Fibroblast of pulmonary artery (primary cell): Measurements from ENCODE around the gene PAX6.

Experiments used
- DNase-seq: peaks from one replicate; pipeline ENCODE4 v3.0.0-alpha.2; 2010; ENCODE audit warnings: low read depth
- H3K4me3 ChIP-seq: replicated peaks from 2 replicates; pipeline ENCODE4 v1.5.1; 2011; ENCODE audit warnings: low read depth, mild to moderate bottlenecking, control low read depth, low read length, moderate library complexity
- CTCF ChIP-seq: IDR thresholded peaks from 2 replicates; pipeline ENCODE4 v1.5.1; 2011; ENCODE audit warnings: mild to moderate bottlenecking, control low read depth, low read length, inconsistent platforms; ENCODE audit errors: missing control alignments

The PAX6 gene

DNA sequence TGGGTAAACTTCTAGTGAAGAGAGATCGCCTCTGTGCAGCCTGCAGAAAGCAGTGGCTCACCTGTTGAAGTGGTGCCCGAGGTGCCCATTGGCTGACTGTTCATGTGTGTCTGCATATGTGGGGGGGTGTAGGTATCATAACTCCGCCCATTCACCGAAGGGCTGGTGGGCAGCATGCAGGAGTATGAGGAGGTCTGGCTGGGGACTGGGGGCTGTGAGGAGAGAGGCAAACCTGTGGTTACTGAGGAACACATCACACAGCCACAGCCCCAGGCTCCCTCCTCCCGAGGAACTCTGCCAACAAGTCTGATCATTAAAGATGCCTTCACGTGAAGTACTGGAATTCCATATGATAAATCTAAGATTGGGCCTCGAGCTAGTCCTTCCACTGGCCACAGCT lies 20.5 kb downstream of the PAX6 start:
- TF ChIP-seq CTCF: no peak
- no peak overlapping the region for H3K4me3 ChIP-seq
- DNase-seq: no peak

GRCh38 chr11:31788085-31788484 lies 23.0 kb downstream of the PAX6 start:
- H3K4me3 ChIP-seq: no peak overlapping the region
- TF ChIP-seq CTCF: no peak
- DNase-seq: no peak

DNA sequence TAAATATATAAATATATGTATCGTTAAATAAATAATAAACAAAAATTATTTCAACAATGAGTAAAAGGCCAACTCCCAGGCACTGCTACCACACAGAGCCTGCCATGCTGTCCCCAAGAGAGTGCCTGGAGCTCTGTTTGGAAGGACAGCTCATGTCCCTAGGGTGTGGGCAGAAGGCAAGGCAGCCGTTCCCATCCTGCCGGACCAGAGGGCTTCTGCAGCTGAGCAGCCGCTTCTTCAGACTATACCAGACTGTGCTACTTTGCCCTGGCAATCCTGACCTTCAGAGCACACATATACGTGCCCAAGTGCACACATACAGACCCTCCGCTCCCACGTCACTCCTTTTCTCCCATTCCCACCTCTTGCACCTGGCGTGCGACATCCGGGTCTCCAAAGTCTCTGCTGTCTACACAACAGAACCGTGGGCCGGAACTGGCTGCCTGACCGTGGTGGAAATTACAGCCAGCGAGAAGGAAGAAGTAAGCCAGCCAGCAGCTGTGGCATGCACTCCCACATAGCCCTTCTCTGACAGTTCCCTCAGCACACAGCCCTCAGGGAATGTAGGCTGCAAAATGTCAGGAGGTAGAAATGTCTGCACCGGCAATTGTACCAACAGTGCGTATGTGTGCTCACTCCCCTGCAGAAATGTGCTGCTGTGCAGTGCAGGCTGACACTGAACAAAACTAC lies 24.0 kb downstream of the PAX6 start:
- DNase-seq: no peak

DNA sequence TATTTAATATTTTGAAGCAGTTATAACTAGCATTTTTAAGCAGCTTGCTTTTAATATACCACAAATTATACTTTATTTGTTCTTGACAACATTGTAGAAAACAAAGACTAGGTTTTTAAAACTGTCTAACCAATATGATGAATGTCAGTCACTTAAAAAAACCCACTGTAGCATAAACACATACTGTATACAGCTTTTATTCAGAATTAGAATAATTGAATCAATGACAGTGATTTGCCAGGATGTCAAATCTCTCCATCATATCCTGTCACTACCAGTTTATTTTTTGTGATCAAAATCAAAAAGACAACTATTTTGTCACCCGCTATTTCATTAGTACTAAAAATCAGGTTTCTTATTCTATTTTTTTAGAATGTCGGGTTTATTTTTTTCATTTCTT lies 26.5 kb downstream of the PAX6 start:
- no peak for TF ChIP-seq CTCF
- no peak overlapping the region for H3K4me3 ChIP-seq
- DNase-seq: no peak

More for the DNA sequence above, 24.0 kb downstream of the PAX6 start:
- H3K4me3 ChIP-seq: no peak overlapping the region
- TF ChIP-seq CTCF: no peak

DNA sequence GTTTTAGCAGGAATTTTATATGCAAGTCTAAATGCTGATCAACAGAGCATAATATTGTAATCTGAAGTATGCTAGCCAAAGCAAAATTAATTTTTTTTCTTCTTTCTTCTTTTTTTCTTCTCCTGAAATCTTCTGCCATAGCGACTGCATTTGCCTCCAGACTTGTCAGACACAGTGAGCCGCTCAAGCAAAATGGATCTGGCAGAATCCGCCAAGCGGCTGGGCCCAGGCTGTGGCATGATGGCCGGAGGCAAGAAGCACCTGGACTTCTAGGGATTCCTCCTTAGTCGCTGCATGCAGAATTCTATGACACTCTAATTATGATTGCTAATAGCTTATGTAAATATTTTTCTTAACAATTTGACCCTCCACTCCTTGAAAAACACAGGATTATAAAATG lies 27.9 kb downstream of the PAX6 start:
- TF ChIP-seq CTCF: no peak
- no peak for DNase-seq
- H3K4me3 ChIP-seq: no peak overlapping the region

- DNase-seq: no peak
- TF ChIP-seq CTCF: no peak
- H3K4me3 ChIP-seq: no peak overlapping the region
Observed at GRCh38 chr11:31782257-31782656, 28.9 kb downstream of the PAX6 start.

DNA sequence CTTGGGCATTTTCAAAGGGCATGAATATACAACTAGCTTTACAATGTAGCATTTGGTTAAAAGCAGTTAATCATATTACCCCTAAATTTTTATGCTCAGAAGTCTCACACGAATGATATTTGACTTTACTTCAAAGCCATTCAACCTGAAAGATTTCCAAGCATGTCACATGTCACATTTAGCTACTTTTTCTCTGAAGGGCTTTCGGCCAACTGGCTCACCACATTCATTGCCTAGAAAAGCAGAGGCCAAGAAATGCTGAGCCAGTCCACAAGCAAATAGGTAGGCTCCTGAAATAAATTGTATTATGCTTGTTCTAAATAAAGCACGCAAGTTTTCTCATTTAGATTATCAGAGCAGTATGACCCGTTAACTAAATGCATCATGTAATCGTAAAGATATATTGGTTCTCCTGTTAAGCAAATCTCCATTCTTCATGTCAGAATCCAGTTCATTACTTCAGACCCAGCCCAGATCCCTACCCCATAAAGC lies 30.6 kb downstream of the PAX6 start:
- no peak for DNase-seq
- no peak overlapping the region for H3K4me3 ChIP-seq
- TF ChIP-seq CTCF: no peak
